OCI-LY7 (cell line): Measurements from ENCODE around the gene LRRC52.

Experiments used
- CTCF ChIP-seq: fragments of 200-600 bp; sonication (generic); conservative IDR thresholded peaks from 2 replicates; pipeline ENCODE4 v1.5.1; 2014; ENCODE audit warnings: mild to moderate bottlenecking, antibody characterized with exemption, low read length, moderate library complexity, mixed read lengths
- EZH2phosphoT487 ChIP-seq: fragments of 200-600 bp; sonication (generic); IDR thresholded peaks from 2 replicates; pipeline ENCODE4 v1.6.1; 2018; ENCODE audit warnings: low read depth, borderline replicate concordance, mild to moderate bottlenecking, mixed run types, antibody characterized with exemption, low read length, moderate library complexity, mixed read lengths

- no peak for TF ChIP-seq CTCF
- no peak for TF ChIP-seq EZH2phosphoT487
Observed at GRCh38 chr1:165603810-165604209, 60.0 kb downstream of the LRRC52 start.
